HG03139 (cell line): ENCODE data around the gene MDM4.

Source experiments
- ATAC-seq: cut with Tn5 transposase; IDR thresholded peaks from one replicate; pipeline ENCODE4 v1.9.1; 2021; ENCODE audit not compliant: unreplicated experiment

MDM4 gene

DNA sequence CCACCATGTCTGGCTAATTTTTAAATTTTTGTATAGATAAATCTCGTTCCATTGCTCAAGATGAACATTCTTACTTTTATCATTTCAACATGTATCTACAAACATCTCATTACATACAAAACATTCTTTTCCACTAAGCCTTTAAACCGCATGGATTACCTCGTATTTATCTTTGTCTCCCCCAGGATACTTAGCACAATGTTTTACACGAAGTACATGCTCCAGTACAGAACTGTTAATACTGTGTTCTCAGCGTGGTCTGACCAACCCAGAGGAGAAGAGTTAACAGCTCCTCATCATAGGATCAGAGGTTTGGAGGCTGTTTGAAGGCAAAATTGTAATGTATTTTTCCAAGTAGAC, 29.0 kb upstream of the MDM4 start:
- ATAC-seq: no peak

DNA sequence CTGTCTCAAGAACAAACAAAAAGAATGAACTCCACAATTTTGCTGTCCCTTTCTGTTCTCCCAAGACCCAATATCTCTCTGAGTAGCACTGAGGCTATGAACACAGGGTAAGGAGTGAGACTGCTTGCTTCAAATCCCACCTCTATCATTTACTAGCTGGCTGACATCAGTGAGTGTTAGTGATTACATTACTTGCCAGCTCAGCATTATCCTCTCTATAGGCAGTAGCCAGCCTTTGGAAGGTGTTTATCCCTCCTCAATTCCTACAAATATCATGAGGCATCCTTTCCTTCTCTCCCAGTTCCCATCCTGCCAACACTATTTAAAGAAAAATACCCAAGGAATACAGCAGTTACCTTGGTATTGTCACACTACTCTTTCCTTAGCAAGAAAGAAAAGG, 24.6 kb upstream of the MDM4 start:
- no peak for ATAC-seq

DNA sequence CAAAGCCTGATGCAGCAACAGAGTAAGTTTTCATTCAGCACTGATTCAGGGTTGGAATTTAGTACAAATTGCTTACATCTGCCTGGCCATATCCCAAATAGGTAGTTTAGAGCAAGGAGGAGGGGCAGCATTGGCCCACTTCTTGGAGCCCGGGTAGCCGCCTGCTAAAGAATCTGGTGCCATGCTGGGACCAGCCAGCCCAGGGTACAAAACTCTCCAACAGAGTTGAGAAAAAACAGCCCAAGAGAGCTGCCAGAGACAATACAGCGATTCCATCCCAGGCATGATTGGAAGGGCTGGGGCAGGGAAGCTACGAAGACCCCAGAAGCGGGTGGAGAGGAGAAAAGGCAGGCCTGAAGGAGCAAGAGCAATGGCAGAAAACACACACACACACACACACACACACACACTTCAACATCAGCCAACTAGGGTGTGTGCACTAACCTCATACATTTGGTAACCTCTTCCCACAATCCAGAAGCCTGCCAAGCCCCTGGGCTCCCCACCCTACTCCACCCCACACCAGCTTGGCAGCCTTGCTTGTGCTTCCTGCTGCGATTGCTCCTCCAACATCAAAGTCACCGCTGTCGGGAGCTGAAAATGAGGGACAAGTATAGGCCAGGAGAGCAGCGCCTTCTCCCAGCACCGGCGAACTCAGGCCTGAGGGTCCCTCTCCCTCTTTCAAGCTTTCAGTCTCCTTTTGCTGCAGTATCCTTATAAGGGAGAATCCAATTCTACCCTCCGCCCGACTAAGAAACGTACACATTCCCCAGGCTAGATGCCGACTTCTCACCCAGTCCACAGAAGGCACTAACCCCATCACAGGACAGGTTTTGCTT, 22.8 kb upstream of the MDM4 start:
- no peak for ATAC-seq

DNA sequence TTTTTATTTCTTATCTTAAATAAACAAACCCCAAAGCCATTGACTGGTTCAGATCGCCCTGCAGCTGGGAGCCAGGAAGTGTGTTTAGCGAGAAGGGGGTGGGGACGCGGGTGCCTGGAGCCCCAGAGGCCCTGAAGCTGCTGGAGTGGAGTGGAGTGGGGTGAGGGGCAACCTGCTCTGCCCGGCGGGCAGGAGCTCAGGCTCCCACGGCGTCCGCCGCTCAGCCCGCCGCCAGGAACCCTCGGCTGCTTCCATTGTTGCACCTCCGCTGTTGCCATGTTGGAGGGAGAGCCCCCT, 22.3 kb upstream of the MDM4 start:
- ATAC-seq: peak; percentile 30

DNA sequence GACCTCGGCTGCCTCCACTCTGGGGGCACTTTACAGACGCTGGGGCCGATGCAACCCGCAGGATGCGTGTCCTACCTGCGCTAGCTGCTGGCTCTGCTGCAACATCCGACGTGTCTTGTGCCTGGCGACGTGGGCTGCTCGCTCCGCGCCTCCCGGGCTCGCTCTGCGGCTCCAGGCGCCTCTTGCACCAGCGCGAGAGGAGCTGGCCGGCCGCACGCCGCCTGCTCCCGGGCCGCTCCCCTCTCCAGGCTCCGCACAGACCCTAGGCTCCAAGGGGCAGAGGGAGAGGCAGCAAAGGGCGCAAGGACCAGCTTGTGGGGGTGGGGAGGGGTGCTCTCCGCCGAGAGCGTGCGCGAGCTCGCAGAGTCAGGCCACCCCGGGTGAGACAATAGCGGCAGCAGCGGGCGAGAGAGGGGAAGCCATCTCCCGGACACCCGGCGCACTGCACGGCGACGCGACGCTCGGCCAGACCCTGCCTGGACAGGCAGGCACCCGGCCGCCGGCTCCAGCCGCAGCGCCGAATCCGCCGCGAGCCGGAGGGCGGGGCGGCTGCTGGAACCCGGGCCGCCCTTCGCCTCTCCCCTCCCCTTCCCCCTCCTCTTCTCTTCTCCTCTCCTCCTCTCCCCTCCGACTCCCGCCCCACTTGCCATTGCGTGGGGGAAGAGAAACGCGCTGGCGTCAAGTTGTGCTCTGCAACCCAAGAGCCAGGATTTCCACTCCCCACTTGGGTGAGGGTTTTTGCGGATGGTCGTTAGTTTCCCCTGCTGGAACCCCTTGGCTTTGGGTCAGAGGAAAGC, 21.7 kb upstream of the MDM4 start, which contains the start of gene PIK3C2B:
Gene PIK3C2B, minus strand, starts transcription at position 525 of the 797 bp plus-strand sequence. CDS start 25,003 bp downstream, outside the sequence.
- ATAC-seq: peak; percentile 86

- ATAC-seq: peak; percentile 21
Measured at GRCh38 chr1:204495078-204495753, 21.0 kb upstream of the MDM4 start.

GRCh38 chr1:204495777-204496176, 20.4 kb upstream of the MDM4 start:
- no peak for ATAC-seq

DNA sequence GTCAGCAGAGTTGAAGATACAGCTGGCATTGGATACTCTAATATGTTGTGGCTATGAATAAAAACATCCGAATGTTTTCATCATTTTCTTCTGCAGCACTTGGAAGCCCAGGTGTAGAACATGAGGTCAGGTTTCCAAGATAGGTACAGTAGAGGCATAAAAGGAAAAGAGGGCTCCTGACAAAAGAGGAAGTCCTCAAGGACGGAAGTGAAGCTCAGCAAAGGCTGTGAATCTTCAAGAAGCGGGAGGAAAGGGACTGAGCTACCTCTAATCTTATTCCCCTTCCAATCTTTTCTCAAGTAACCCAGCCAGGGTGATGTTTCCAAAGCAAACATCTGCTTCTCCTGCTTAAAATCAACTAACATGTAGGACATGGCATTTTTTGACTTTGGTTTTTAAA, 17.2 kb upstream of the MDM4 start:
- no peak for ATAC-seq

DNA sequence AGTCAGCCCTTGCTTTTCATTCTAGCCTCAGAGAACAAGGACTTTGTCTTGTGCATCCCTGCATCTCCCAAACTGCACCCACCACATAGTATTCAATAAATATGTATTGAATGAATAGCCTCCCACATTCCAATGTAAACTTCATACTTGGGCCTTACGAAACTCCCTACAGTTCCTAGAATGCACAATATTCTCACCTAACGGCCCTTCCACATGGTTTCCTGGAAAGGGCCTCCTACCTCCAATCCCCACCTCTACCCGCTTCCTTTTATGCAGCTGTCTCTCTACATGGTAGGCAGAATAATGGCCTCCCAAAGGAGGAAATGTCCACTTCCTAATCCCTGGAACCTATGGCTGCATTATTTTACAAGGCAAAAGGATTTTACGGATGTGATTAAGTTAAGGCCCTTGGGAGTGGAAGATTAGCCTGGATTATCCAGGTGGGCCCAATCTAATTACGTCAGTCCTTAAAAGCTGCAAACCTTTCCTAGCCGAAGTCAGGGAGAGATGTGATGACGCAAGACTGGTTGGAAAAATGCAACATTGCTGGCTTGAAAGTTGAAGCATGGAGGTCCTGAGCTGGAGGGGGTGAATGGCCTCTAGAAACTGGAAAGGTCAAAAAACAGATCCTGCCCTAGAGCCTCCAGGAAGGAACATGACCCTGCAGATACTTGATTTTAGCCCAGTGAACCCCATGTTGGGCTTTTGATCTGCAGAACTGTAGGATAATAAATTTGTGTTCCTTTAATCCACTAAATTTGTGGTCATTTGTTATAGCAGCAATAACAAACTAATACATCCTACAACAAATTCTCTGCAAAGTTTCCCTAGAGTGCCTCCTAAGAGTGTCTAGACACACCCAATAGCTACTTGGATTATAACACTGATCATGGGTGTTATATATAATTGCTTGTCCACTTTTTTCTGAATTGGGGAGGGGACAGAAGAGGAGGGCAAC, 16.4 kb upstream of the MDM4 start:
- no peak for ATAC-seq

GRCh38 chr1:204502241-204502640, 14.0 kb upstream of the MDM4 start:
- ATAC-seq: no peak

- ATAC-seq: no peak
Measured at GRCh38 chr1:204503122-204503912, 12.9 kb upstream of the MDM4 start.

- no peak for ATAC-seq
Measured at GRCh38 chr1:204503913-204504519, 12.2 kb upstream of the MDM4 start.

DNA sequence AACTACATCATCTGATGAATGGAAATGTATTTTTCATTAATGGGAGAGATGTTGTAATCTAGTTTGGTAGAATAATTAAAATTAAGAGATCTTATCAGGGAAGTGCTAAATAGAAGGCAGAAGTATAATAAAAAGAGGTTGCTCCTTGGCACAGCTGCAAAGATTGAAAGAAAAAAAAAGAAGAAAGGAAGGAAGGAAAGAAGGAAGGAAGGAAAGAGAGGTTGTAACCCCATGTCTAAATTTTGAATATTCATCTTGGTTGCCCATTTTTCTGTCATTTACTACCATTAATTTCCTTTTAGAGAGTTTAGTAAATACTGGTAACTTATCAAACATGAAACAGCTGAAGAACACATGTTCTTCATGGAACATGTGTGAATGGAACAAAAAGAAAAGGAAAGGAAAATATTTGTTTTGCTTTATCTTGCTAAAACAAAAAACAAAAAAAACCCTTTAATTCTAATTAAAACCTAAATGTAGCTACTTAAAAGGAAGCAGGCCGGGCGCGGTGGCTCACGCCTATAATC, 10.5 kb upstream of the MDM4 start:
- no peak for ATAC-seq

DNA sequence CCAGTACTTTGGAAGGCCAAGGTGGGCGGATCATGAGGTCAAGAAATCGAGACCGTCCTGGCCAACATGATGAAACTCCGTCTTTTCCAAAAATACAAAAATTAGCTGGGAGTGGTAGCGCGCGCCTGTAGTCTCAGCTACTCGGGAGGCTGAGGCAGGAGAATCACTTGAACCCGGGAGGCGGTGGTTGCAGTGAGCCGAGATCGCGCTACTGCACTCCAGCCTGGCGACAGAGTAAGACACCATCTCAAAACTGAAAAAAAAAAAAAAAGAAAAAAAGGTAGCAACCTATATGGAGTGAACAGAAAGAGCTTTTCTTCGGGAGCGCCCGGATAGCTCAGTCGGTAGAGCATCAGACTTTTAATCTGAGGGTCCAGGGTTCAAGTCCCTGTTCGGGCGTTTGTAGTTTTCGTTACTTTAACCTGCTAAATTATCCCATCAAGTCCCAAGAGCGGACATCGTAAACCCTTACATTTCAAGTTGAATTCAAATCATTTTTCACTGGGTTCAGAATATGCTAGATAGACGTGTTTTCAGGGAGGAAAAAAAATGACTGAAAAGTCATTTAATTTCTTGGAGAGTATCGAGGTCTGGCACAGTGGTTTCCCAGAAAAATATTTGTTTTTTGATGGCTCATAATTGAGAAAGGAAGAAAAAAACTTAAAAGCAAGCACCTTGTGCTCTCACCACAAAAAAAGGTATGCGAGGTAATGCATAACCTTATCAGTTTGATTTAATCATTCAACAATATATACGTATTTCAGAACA, 9.8 kb upstream of the MDM4 start:
- peak; percentile 60 for ATAC-seq

DNA sequence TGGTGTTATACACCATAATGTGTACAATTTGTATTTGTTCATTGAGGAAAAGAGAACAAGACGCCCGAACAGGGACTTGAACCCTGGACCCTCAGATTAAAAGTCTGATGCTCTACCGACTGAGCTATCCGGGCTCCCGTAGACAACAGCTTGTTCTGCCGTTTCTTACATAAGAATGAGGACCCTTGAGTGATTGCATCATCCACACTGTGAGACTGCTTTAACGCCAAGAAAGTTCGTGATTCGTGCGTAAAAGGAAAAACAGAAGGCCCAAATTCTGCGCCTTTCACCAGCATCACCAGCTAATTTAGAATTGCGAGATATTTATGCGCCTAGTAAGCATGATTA, 9.3 kb upstream of the MDM4 start:
- ATAC-seq: peak; percentile 48

- ATAC-seq: no peak
Measured at GRCh38 chr1:204507317-204508105, 8.7 kb upstream of the MDM4 start.

GRCh38 chr1:204509186-204509635, 7.0 kb upstream of the MDM4 start:
- ATAC-seq: no peak

DNA sequence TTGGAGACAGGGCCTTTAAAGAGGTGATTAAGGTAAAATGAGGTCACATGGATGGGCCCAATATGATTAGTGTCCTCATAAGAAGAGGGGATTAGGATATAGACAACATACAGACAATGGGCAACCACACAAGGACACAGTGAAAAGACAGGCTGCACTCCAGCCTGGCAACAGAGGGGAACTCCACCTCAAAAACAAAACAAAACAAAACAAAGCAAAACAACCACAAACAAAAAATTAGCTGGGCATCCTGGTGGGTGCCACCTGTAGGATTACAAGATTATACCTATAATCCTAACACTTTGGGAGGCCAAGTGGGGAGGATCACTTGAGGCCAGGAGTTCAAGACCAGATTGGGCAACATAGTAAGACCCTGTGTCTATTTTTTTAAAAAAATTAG, 4.8 kb upstream of the MDM4 start:
- no peak for ATAC-seq
